Activated CD8-positive, alpha-beta memory T cell treated with anti-CD3 and anti-CD28 coated beads, Interleukin-2, amount 10 ng/mL, durations not matched to agents 7 days and 5 days (primary cell): ENCODE results near the gene GOLGA6L1. TPM values are rescaled to one million over a fixed set of nuclear protein-coding genes. Genes with fewer than 3 reads are reported as not detected.
"Not testable (repeated sequence)": the region's sequence is repeated elsewhere in the genome, so short reads cannot be mapped to it uniquely, and the experiment has no call there.

ENCODE experiments used
- ATAC-seq: fragments of 150-1000 bp; cut with Tn5 transposase; one replicate; pipeline ENCODE4 v1.10.0; 2021; ENCODE audit warnings: moderate library complexity
- CTCF ChIA-PET: fragments of 350-600 bp; sonication (Branson Sonifier 250); formaldehyde crosslinking; loops from one replicate; lab custom pipeline; 2021; ENCODE audit warnings: antibody characterized with exemption; lab: Charles Lee
- DNase-seq: peaks from one replicate; pipeline ENCODE4 v3.0.0-alpha.2; 2020
- H3K27ac Mint-ChIP-seq: one replicate; pipeline ENCODE4 v1.8.0; 2021; ENCODE audit warnings: mild to moderate bottlenecking, mixed read lengths
- H3K27me3 Mint-ChIP-seq: one replicate; pipeline ENCODE4 v1.8.0; 2021; ENCODE audit warnings: mixed read lengths
- H3K36me3 Mint-ChIP-seq: one replicate; pipeline ENCODE4 v1.8.0; 2021; ENCODE audit warnings: mild to moderate bottlenecking, mixed read lengths
- H3K4me1 Mint-ChIP-seq: one replicate; pipeline ENCODE4 v1.8.0; 2021; ENCODE audit warnings: mixed read lengths
- H3K4me3 Mint-ChIP-seq: one replicate; pipeline ENCODE4 v1.8.0; 2021; ENCODE audit warnings: mild to moderate bottlenecking, moderate library complexity, mixed read lengths
- H3K9me3 Mint-ChIP-seq: one replicate; pipeline ENCODE4 v1.8.0; 2022; ENCODE audit warnings: low read depth, mixed read lengths
- total RNA-seq, 2 experiments: library from RNA; stranded (reverse); gene quantifications; one replicate each; pipeline ENCODE4 v1.2.3, GENCODE V29; 2021

The GOLGA6L1 gene, protein sequence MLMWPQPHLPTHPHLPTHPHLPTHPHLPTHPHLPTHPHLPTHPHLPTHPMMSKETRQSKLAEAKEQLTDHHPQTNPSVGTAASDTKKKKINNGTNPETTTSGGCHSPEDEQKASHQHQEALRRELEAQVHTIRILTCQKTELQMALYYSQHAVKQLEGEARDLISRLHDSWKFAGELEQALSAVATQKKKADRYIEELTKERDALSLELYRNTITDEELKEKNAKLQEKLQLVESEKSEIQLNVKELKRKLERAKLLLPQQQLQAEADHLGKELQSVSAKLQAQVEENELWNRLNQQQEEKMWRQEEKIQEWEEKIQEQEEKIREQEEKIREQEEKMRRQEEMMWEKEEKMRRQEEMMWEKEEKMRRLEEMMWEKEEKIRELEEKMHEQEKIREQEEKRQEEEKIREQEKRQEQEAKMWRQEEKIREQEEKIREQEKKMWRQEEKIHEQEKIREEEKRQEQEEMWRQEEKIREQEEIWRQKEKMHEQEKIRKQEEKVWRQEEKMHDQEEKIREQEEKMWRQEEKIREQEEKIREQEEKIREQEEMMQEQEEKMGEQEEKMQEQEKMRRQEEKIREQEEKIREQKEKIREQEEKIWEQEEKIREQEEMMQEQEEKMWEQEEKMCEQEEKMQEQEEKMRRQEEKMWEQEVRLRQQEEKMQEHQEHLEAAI
- total RNA-seq = not detected

DNA sequence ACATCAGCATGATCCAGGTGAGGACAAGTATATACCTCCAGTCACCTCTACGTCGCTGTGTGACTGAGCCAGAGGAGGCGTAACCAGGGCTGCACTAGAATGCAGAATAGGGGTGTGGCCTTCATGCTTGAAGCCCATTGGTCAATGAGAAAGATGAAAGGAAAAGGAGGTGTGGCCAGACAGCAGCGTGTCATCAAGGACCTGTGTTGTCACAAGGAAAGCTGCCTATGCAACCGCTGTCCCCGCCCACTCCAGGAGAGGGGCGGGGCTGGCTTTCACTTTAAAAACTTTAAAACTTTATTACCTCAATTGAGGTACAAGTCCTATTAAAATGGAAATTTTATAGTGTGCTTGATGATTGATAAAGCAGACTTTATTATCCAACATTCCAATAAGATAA, at the start of gene GOLGA6L1:
Gene GOLGA6L1, minus strand, starts transcription at position 101 of the 400 bp plus-strand sequence. Its CDS starts 91 bp downstream, at position 10.
- H3K9me3 Mint-ChIP-seq, DNase-seq, H3K4me3 Mint-ChIP-seq, ATAC-seq, H3K4me1 Mint-ChIP-seq, H3K27ac Mint-ChIP-seq, H3K36me3 Mint-ChIP-seq, CTCF ChIA-PET, H3K27me3 Mint-ChIP-seq: not testable (repeated sequence)

GRCh38 chr15:23181201-23181600, 44.6 kb upstream of the GOLGA6L1 start:
- CTCF ChIA-PET, H3K36me3 Mint-ChIP-seq, H3K4me1 Mint-ChIP-seq, H3K4me3 Mint-ChIP-seq, ATAC-seq, H3K27me3 Mint-ChIP-seq, H3K9me3 Mint-ChIP-seq, H3K27ac Mint-ChIP-seq: not testable (repeated sequence)
- DNase-seq = peak; percentile 36

DNA sequence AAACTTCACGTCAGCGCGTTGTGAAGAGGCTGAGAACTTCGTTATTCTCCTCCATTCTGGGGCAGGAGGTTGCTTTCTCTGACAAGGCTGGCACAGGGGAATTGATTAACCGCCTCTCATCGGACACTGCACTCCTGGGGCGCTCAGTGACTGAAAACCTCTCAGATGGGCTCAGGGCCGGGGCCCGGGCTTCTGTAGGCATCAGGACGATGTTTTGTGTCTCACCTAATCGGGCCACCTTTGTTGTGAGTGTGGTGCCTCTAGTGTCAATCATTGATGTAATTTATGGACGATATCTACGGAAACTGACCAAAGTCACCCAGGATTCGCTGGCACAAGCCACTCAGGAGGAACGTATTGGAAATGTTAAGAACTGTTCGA, 43.9 kb upstream of the GOLGA6L1 start:
- peak; percentile 33 for DNase-seq
- H3K27me3 Mint-ChIP-seq, ATAC-seq, H3K36me3 Mint-ChIP-seq, CTCF ChIA-PET, H3K4me3 Mint-ChIP-seq, H3K27ac Mint-ChIP-seq, H3K9me3 Mint-ChIP-seq, H3K4me1 Mint-ChIP-seq: not testable (repeated sequence)

DNA sequence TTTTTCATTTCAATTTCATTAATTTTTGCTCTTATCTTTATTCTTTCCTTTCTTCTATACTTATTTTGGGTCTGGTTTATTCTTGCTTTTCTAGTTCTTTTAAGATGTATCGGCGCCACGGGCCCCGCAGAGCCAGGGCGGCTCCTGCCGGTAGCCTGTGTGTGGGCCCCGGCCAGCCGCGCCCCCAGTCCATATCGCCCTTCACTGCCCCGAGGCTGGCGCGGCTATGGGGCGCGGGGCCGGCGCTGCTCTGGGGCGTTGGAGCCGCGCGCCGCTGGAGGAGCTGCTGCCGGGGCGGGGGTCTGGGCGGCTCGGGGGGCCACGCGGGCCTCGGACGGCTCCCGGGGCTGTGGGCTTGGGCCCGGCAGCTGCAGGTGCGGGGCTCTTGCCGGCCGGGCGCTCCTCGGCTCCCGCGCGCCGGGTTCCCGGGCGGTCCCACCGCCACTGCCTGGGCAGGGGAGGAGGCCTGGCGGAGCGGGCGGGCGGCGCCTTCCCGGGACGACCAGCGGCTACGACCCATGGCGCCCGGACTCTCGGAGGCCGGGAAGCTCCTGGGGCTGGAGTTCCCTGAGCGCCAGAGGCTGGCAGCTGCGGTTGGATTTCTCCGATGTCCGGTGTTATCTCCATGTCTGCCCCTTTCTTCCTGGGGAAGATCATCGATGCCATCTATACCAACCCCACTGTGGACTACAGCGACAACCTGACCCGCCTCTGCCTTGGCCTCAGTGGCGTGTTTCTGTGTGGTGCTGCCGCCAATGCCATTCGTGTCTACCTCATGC, 43.3 kb upstream of the GOLGA6L1 start:
- DNase-seq (peak; percentile 34), ATAC-seq (peak; percentile 30)
- H3K27ac Mint-ChIP-seq, H3K9me3 Mint-ChIP-seq, H3K27me3 Mint-ChIP-seq, H3K4me3 Mint-ChIP-seq, H3K4me1 Mint-ChIP-seq, CTCF ChIA-PET, H3K36me3 Mint-ChIP-seq: not testable (repeated sequence)

DNA sequence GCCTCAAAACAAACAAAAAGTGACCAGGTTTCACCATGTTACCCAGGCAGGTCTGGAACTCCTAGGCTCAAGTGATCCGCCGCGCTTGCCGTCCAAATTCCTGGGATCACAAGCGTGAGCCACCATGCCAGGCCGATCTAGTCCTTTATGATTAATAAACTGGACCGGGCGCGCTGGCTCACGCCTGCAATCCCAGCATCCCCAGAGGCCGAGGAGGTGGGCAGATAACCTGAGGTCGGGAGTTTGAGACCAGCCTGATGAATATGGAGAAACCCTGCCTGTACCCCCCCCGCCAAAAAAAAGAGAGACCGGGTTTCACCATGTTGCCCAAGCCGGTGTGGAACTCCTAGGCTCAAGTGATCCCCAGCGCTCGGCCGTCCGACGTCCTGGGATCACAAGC, 40.1 kb upstream of the GOLGA6L1 start:
- ATAC-seq, CTCF ChIA-PET, H3K4me3 Mint-ChIP-seq, H3K36me3 Mint-ChIP-seq, H3K27ac Mint-ChIP-seq, H3K9me3 Mint-ChIP-seq, H3K4me1 Mint-ChIP-seq, H3K27me3 Mint-ChIP-seq: not testable (repeated sequence)
- peak; percentile 29 for DNase-seq

DNA sequence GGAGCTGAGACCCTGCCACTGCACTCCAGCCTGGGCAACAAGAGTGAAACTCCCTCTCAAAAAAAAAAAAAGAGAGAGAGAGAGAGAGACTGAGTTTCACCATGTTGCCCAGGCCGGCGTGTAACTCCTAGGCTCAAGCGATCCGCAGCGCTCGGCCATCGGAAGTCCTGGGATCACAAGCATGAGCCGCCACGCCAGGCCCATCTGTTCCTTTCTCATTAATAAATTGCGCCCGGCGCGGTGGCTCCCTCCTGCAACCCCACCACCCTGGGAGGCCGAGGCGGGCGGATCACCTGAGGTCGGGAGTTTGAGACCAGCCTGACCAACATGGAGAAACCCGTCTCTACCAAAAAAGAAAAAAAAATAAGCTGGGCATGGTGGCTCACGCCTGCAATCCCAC, 39.0 kb upstream of the GOLGA6L1 start:
- H3K4me3 Mint-ChIP-seq = not testable (repeated sequence)

DNA sequence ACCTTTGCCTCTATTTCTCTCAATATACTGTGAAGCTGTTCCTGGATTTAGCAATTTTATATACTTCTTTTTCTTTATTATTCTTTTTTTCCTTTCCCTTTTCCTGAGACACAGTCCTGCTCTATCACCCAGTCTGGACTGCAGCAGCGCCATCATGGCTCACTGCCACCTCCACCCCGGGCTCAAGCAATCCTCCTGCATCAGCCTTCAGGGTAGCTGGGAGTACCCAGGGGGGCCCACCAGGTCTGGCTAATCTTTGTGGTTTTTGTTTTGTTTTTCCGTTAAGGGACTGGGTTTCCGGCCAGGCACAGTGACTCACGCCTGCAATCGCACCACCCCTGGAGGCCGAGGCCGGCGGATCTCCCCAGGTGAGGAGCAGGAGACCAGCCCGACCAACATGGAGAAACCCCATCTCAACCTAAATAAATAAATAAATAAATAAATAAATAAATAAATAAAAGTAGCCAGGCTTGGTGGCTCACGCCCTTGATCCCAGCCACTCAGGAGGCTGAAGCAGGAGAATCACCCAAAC, 38.1 kb upstream of the GOLGA6L1 start:
- H3K9me3 Mint-ChIP-seq, ATAC-seq, H3K27me3 Mint-ChIP-seq, CTCF ChIA-PET, H3K4me3 Mint-ChIP-seq, H3K4me1 Mint-ChIP-seq, H3K27ac Mint-ChIP-seq, H3K36me3 Mint-ChIP-seq: not testable (repeated sequence)
- DNase-seq = peak; percentile 9

More for the DNA sequence above, 39.0 kb upstream of the GOLGA6L1 start:
- H3K4me1 Mint-ChIP-seq, ATAC-seq, CTCF ChIA-PET, H3K36me3 Mint-ChIP-seq, H3K9me3 Mint-ChIP-seq, H3K27me3 Mint-ChIP-seq, H3K27ac Mint-ChIP-seq: not testable (repeated sequence)
- peak; percentile 2 for DNase-seq

DNA sequence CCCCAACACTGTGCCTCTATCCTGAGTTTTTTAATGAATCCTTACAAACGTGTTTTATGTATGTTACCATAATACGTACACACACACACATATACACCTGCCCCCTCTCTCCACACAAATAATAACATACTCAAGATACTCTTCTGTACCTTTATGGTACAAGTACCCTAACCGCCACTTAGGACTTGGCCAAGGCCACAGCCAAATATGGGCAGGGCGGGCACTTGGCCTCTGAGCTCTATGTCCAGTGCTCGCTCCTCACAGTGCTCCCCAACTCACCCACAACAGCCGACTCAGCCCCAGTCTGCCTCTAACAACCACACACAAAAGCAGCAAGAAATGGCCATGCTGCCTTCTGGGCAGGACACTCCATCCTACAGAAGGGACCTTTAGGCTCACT, 3.8 kb downstream of the GOLGA6L1 start:
- H3K27me3 Mint-ChIP-seq, H3K27ac Mint-ChIP-seq, CTCF ChIA-PET, ATAC-seq, H3K9me3 Mint-ChIP-seq, H3K36me3 Mint-ChIP-seq, H3K4me1 Mint-ChIP-seq, DNase-seq, H3K4me3 Mint-ChIP-seq: not testable (repeated sequence)

GRCh38 chr15:23118208-23118607, 18.4 kb downstream of the GOLGA6L1 start:
- peaks cover 11% of the 10 kb centered on the region for H3K27me3 Mint-ChIP-seq
- H3K4me1 Mint-ChIP-seq = no peaks in the 10 kb centered on the region
- CTCF ChIA-PET = no interaction called here
- H3K4me3 Mint-ChIP-seq = no peak overlapping the region
- DNase-seq (no peak), ATAC-seq (no peak)
- no peaks in the 10 kb centered on the region for H3K9me3 Mint-ChIP-seq
- no peak overlapping the region for H3K27ac Mint-ChIP-seq
- no peaks in the 10 kb centered on the region for H3K36me3 Mint-ChIP-seq

DNA sequence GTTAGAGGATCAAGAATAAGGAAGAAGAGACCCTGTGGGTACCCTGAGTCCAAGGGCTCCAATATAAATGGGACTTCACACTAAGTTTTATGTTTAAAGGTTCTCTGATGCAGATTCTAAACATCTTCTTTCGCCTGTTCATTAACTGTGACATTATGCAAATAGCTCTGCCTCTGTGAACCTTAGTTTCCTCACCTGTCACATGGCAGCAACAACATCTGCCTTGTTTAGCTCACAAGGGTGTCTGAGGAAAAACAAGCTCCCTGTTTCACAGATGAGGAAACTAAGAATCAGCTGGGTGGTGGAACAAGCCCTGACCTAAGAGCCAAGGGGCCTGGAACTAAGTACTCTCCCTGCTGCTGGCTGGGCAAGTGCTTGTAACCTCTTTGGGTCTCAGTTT, 40.8 kb downstream of the GOLGA6L1 start:
- H3K9me3 Mint-ChIP-seq = no peaks in the 10 kb centered on the region
- H3K36me3 Mint-ChIP-seq = no peaks in the 10 kb centered on the region
- H3K4me1 Mint-ChIP-seq = no peaks in the 10 kb centered on the region
- CTCF ChIA-PET = no interaction called here
- DNase-seq (no peak), ATAC-seq (no peak)
- H3K27ac Mint-ChIP-seq = no peak overlapping the region
- H3K27me3 Mint-ChIP-seq = peaks cover 3% of the 10 kb centered on the region
- no peak overlapping the region for H3K4me3 Mint-ChIP-seq

DNA sequence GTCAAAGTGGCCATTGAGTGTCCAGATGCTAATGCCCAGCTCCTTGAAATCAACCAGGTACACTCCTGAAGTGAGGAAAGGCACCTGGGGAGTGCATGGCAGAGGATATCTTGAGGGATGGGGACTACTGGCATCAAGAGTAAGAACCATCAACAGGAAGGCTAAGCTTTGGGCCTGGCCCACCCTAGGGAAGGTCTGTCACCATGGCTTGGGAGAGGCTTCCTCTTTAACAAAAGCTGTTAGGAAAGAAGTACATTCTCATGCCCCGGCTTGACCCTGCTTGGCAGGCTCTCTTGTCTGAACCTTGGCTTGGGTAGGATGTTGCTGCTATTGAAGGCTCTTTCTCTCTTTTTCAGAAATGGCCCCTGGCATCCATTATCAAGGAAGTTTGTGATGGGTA, 53.5 kb downstream of the GOLGA6L1 start:
- H3K27me3 Mint-ChIP-seq = peaks cover 14% of the 10 kb centered on the region
- no peaks in the 10 kb centered on the region for H3K36me3 Mint-ChIP-seq
- CTCF ChIA-PET = no interaction called here
- no peaks in the 10 kb centered on the region for H3K9me3 Mint-ChIP-seq
- H3K27ac Mint-ChIP-seq = no peak overlapping the region
- ATAC-seq (no peak), DNase-seq (no peak)
- H3K4me1 Mint-ChIP-seq = no peaks in the 10 kb centered on the region
- H3K4me3 Mint-ChIP-seq = no peak overlapping the region

- H3K4me3 Mint-ChIP-seq, H3K36me3 Mint-ChIP-seq, DNase-seq, CTCF ChIA-PET, ATAC-seq, H3K4me1 Mint-ChIP-seq, H3K9me3 Mint-ChIP-seq, H3K27ac Mint-ChIP-seq: not testable (repeated sequence)
- peaks cover 14% of the 10 kb centered on the region for H3K27me3 Mint-ChIP-seq
These were observed 54.5 kb downstream of the GOLGA6L1 start for GRCh38 chr15:23081996-23082737.

DNA sequence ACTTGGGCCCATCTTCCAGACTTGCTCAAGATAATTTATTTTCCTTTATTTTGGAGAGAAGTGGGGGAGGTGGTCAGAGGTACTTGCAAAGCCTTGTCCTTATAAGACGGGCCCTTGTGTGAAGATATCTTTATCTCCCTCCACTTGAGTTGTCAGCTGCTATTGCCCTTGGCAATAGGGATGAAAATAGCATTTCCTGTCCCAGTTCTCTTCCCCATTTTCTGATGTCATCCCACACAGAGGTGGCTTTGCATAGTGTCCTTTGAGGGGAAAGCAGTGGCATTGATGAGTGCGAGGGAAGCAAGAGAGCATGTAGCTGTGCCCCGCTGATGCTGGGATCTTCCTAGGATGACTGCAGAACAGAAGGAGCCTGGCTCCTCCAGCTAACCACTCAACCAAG, 55.4 kb downstream of the GOLGA6L1 start:
- no peaks in the 10 kb centered on the region for H3K9me3 Mint-ChIP-seq
- H3K36me3 Mint-ChIP-seq = no peaks in the 10 kb centered on the region
- DNase-seq (no peak), ATAC-seq (no peak)
- H3K4me1 Mint-ChIP-seq = no peaks in the 10 kb centered on the region
- H3K27ac Mint-ChIP-seq = no peak overlapping the region
- peaks cover 9% of the 10 kb centered on the region for H3K27me3 Mint-ChIP-seq
- H3K4me3 Mint-ChIP-seq = no peak overlapping the region
- CTCF ChIA-PET = no interaction called here
